ENCODE data around the gene ARFGAP2.

DNA sequence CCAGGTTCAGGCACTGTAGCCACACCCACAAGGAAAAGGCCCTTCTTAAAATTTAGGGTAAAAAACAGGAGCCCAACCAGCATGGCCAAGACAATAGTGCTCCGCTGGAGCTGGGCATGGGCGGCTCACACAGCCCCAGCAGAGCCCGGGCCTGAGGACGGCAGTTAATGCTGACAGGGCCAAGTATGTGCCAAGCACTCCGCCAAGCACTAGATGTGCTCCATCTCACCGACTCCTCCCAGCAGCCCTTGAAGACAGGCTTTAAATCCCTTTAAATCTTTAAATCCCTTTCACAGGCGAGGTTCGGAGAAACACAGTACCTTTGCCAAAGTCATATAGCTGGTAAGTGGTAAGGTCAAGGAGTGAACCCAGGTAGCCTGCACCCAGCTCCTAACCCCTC is 4.8 kb downstream of the ARFGAP2 start:
- TF ChIP-seq POLR2A (IDR thresholded peaks at IDR 0.05; ENCODE audit: control extremely low read depth in 1 of 2, low read depth in 2 of 2, low read length in 2 of 2): no peak
- no peak for TF ChIP-seq CTCF (IDR thresholded peaks at IDR 0.05; ENCODE audit: control extremely low read depth in 1 of 3, insufficient read depth in 1 of 3, low read depth in 1 of 3, low read length in 3 of 3)
- no peak for TF ChIP-seq JUND (IDR thresholded peaks at IDR 0.05; ENCODE audit: low read length)
- TF ChIP-seq GTF2F1 (IDR thresholded peaks at IDR 0.05; ENCODE audit: borderline replicate concordance, low read depth, low read length): no peak
- TF ChIP-seq ZNF274 (IDR thresholded peaks at IDR 0.05; ENCODE audit: borderline replicate concordance, extremely low read depth, low read length): no peak
- no peak for TF ChIP-seq RAD21 (IDR thresholded peaks at IDR 0.05 in 1 of 2, conservative IDR thresholded peaks at IDR 0.05 in 1 of 2; ENCODE audit: low read depth in 2 of 2, low read length in 2 of 2)
- TF ChIP-seq RNF2 (IDR thresholded peaks at IDR 0.05; ENCODE audit: borderline replicate concordance, low read depth, low read length, missing control alignments, poor library complexity, severe bottlenecking): no peak
- TF ChIP-seq MAX (IDR thresholded peaks at IDR 0.05): no peak
- TF ChIP-seq, protein P1, sequence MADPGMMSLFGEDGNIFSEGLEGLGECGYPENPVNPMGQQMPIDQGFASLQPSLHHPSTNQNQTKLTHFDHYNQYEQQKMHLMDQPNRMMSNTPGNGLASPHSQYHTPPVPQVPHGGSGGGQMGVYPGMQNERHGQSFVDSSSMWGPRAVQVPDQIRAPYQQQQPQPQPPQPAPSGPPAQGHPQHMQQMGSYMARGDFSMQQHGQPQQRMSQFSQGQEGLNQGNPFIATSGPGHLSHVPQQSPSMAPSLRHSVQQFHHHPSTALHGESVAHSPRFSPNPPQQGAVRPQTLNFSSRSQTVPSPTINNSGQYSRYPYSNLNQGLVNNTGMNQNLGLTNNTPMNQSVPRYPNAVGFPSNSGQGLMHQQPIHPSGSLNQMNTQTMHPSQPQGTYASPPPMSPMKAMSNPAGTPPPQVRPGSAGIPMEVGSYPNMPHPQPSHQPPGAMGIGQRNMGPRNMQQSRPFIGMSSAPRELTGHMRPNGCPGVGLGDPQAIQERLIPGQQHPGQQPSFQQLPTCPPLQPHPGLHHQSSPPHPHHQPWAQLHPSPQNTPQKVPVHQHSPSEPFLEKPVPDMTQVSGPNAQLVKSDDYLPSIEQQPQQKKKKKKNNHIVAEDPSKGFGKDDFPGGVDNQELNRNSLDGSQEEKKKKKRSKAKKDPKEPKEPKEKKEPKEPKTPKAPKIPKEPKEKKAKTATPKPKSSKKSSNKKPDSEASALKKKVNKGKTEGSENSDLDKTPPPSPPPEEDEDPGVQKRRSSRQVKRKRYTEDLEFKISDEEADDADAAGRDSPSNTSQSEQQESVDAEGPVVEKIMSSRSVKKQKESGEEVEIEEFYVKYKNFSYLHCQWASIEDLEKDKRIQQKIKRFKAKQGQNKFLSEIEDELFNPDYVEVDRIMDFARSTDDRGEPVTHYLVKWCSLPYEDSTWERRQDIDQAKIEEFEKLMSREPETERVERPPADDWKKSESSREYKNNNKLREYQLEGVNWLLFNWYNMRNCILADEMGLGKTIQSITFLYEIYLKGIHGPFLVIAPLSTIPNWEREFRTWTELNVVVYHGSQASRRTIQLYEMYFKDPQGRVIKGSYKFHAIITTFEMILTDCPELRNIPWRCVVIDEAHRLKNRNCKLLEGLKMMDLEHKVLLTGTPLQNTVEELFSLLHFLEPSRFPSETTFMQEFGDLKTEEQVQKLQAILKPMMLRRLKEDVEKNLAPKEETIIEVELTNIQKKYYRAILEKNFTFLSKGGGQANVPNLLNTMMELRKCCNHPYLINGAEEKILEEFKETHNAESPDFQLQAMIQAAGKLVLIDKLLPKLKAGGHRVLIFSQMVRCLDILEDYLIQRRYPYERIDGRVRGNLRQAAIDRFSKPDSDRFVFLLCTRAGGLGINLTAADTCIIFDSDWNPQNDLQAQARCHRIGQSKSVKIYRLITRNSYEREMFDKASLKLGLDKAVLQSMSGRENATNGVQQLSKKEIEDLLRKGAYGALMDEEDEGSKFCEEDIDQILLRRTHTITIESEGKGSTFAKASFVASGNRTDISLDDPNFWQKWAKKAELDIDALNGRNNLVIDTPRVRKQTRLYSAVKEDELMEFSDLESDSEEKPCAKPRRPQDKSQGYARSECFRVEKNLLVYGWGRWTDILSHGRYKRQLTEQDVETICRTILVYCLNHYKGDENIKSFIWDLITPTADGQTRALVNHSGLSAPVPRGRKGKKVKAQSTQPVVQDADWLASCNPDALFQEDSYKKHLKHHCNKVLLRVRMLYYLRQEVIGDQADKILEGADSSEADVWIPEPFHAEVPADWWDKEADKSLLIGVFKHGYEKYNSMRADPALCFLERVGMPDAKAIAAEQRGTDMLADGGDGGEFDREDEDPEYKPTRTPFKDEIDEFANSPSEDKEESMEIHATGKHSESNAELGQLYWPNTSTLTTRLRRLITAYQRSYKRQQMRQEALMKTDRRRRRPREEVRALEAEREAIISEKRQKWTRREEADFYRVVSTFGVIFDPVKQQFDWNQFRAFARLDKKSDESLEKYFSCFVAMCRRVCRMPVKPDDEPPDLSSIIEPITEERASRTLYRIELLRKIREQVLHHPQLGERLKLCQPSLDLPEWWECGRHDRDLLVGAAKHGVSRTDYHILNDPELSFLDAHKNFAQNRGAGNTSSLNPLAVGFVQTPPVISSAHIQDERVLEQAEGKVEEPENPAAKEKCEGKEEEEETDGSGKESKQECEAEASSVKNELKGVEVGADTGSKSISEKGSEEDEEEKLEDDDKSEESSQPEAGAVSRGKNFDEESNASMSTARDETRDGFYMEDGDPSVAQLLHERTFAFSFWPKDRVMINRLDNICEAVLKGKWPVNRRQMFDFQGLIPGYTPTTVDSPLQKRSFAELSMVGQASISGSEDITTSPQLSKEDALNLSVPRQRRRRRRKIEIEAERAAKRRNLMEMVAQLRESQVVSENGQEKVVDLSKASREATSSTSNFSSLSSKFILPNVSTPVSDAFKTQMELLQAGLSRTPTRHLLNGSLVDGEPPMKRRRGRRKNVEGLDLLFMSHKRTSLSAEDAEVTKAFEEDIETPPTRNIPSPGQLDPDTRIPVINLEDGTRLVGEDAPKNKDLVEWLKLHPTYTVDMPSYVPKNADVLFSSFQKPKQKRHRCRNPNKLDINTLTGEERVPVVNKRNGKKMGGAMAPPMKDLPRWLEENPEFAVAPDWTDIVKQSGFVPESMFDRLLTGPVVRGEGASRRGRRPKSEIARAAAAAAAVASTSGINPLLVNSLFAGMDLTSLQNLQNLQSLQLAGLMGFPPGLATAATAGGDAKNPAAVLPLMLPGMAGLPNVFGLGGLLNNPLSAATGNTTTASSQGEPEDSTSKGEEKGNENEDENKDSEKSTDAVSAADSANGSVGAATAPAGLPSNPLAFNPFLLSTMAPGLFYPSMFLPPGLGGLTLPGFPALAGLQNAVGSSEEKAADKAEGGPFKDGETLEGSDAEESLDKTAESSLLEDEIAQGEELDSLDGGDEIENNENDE (IDR thresholded peaks at IDR 0.05; ENCODE audit: insufficient replicate concordance, low read length): no peak
- no peak for TF ChIP-seq EP300 (IDR thresholded peaks at IDR 0.05; ENCODE audit: borderline replicate concordance in 1 of 2, low read depth in 2 of 2, low read length in 2 of 2)
- TF ChIP-seq EZH2 (IDR thresholded peaks at IDR 0.05; ENCODE audit: low read depth, low read length, severe bottlenecking): no peak
